H9 (cell line): ENCODE data around the gene COA5. TPM values are rescaled to one million over a fixed set of nuclear protein-coding genes. Genes with fewer than 3 reads are reported as not detected.

Source experiments
- DNase-seq: peaks from one replicate; pipeline ENCODE4 v3.0.0-alpha.2; 2017
- H2AFZ ChIP-seq: one replicate; pipeline ENCODE4 v1.6.1; 2013; ENCODE audit warnings: mild to moderate bottlenecking, low read length, control low read depth, moderate library complexity
- H2AK5ac ChIP-seq: 2 replicates; pipeline ENCODE4 v1.6.1; 2013; ENCODE audit warnings: low read length, control low read depth, mixed read lengths; ENCODE audit not compliant: insufficient read length
- H2BK120ac ChIP-seq: one replicate; pipeline ENCODE4 v1.6.1; 2013; ENCODE audit warnings: low read depth, mild to moderate bottlenecking, low read length, control low read depth, inconsistent platforms; ENCODE audit not compliant: poor library complexity, severe bottlenecking
- H2BK12ac ChIP-seq: 2 replicates; pipeline ENCODE4 v1.6.1; 2013; ENCODE audit warnings: low read length, control low read depth, mixed read lengths, low read depth; ENCODE audit not compliant: insufficient read length
- H2BK15ac ChIP-seq: 2 replicates; pipeline ENCODE4 v1.6.1; 2013; ENCODE audit warnings: low read depth, low read length, control low read depth
- H2BK20ac ChIP-seq: one replicate; pipeline ENCODE4 v1.6.1; 2013; ENCODE audit warnings: low read depth, mild to moderate bottlenecking, low read length, control low read depth, inconsistent platforms; ENCODE audit not compliant: poor library complexity, severe bottlenecking
- H2BK5ac ChIP-seq: 2 replicates; pipeline ENCODE4 v1.6.1; 2013; ENCODE audit warnings: low read length, control low read depth, mixed read lengths; ENCODE audit not compliant: insufficient read length
- H3K14ac ChIP-seq: 2 replicates; pipeline ENCODE4 v1.6.1; 2013; ENCODE audit warnings: low read length, control low read depth; ENCODE audit not compliant: insufficient read depth
- H3K18ac ChIP-seq: 2 replicates; pipeline ENCODE4 v1.6.1; 2013; ENCODE audit warnings: low read depth, mild to moderate bottlenecking, mixed read lengths, low read length, control low read depth; ENCODE audit not compliant: insufficient read length
- H3K23ac ChIP-seq: 2 replicates; pipeline ENCODE4 v1.6.1; 2013; ENCODE audit warnings: low read length, control low read depth, mixed read lengths, low read depth; ENCODE audit not compliant: insufficient read length
- H3K23me2 ChIP-seq: 2 replicates; pipeline ENCODE4 v1.6.1; 2013; ENCODE audit warnings: low read depth, mild to moderate bottlenecking, mixed read lengths, low read length, control low read depth; ENCODE audit not compliant: insufficient read length, poor library complexity, severe bottlenecking
- H3K27ac ChIP-seq: 2 replicates; pipeline ENCODE4 v1.5.1; 2013; ENCODE audit warnings: low read length, control low read depth, mixed read lengths, low read depth; ENCODE audit not compliant: insufficient read length
- H3K27me3 ChIP-seq: 2 replicates; pipeline ENCODE4 v1.6.1; 2013; ENCODE audit warnings: low read length, control low read depth, inconsistent platforms; ENCODE audit not compliant: insufficient read depth
- H3K4ac ChIP-seq: 2 replicates; pipeline ENCODE4 v1.6.1; 2013; ENCODE audit warnings: low read depth, mild to moderate bottlenecking, control low read depth, inconsistent platforms, low read length, moderate library complexity
- H3K4me1 ChIP-seq: 2 replicates; pipeline ENCODE4 v1.6.1; 2013; ENCODE audit warnings: low read length, control low read depth, inconsistent platforms; ENCODE audit not compliant: insufficient read depth
- H3K4me2 ChIP-seq: 2 replicates; pipeline ENCODE4 v1.6.1; 2013; ENCODE audit warnings: low read length, control low read depth, mixed read lengths; ENCODE audit not compliant: insufficient read length, insufficient read depth
- H3K56ac ChIP-seq: 2 replicates; pipeline ENCODE4 v1.6.1; 2013; ENCODE audit warnings: low read depth, mild to moderate bottlenecking, mixed read lengths, low read length, control low read depth; ENCODE audit not compliant: insufficient read length
- H3K79me1 ChIP-seq: 2 replicates; pipeline ENCODE4 v1.6.1; 2013; ENCODE audit warnings: low read depth, mild to moderate bottlenecking, moderate library complexity, low read length, control low read depth, inconsistent platforms; ENCODE audit not compliant: insufficient read depth, poor library complexity, severe bottlenecking
- H3K79me2 ChIP-seq: 2 replicates; pipeline ENCODE4 v1.6.1; 2013; ENCODE audit warnings: low read length, control low read depth, inconsistent platforms; ENCODE audit not compliant: insufficient read depth
- H3K9ac ChIP-seq: 2 replicates; pipeline ENCODE4 v1.6.1; 2013; ENCODE audit warnings: low read length, control low read depth, mixed read lengths; ENCODE audit not compliant: insufficient read length; ENCODE audit errors: extremely low read depth
- H3K9me3 ChIP-seq: one replicate; pipeline ENCODE4 v1.6.1; 2013; ENCODE audit warnings: low read depth, low read length, inconsistent platforms; ENCODE audit not compliant: control insufficient read depth
- H3T11ph ChIP-seq: one replicate; pipeline ENCODE4 v1.6.1; 2013; ENCODE audit warnings: mild to moderate bottlenecking, low read length, control low read depth, inconsistent platforms
- H4K20me1 ChIP-seq: one replicate; pipeline ENCODE4 v1.6.1; 2013; ENCODE audit not compliant: control insufficient read depth, insufficient read length, insufficient read depth
- H4K5ac ChIP-seq: 2 replicates; pipeline ENCODE4 v1.6.1; 2013; ENCODE audit warnings: low read depth, mild to moderate bottlenecking, mixed read lengths, low read length, control low read depth; ENCODE audit not compliant: insufficient read length
- H4K8ac ChIP-seq: replicated peaks from 2 replicates; pipeline ENCODE4 v1.6.1; 2013; ENCODE audit warnings: low read length, control low read depth, mixed read lengths, low read depth; ENCODE audit not compliant: insufficient read length
- H4K91ac ChIP-seq: 2 replicates; pipeline ENCODE4 v1.6.1; 2013; ENCODE audit warnings: low read depth, mild to moderate bottlenecking, moderate library complexity, mixed read lengths, low read length, control low read depth; ENCODE audit not compliant: insufficient read length
- H3K27ac Mint-ChIP-seq, 3 experiments: 2 replicates in 2 of 3; 3 replicates in 1 of 3; pipeline ENCODE4 v1.8.0; 2020 to 2021; ENCODE audit warnings: mixed read lengths in 3 of 3, mild to moderate bottlenecking in 1 of 3, moderate library complexity in 1 of 3
- H3K27me3 Mint-ChIP-seq: 2 replicates; pipeline ENCODE4 v1.8.0; 2021; ENCODE audit warnings: low read depth, mild to moderate bottlenecking, moderate library complexity, mixed read lengths
- H3K36me3 Mint-ChIP-seq, 3 experiments: 2 replicates in 2 of 3; 3 replicates in 1 of 3; pipeline ENCODE4 v1.8.0; 2020 to 2021; ENCODE audit warnings: low read depth in 3 of 3, mixed read lengths in 3 of 3; ENCODE audit not compliant: insufficient read depth in 1 of 3
- H3K4me1 Mint-ChIP-seq, 2 experiments: 2 replicates each; pipeline ENCODE4 v1.8.0; 2020; ENCODE audit warnings: mixed read lengths in 2 of 2
- H3K4me3 Mint-ChIP-seq, 2 experiments: 2 replicates in 1 of 2; 3 replicates in 1 of 2; pipeline ENCODE4 v1.8.0; 2020 to 2021; ENCODE audit warnings: mild to moderate bottlenecking in 2 of 2, mixed read lengths in 2 of 2, moderate library complexity in 1 of 2
- H3K9me3 Mint-ChIP-seq, 2 experiments: 2 replicates in 1 of 2; 3 replicates in 1 of 2; pipeline ENCODE4 v1.8.0; 2020; ENCODE audit warnings: mild to moderate bottlenecking in 2 of 2, mixed read lengths in 2 of 2, moderate library complexity in 1 of 2
- WGBS: extraction: QIAGEN DNeasy Blood & Tissue Kit; methylation state at CpG from one replicate; pipeline ENCODE4 v1.1.7; 2013; ENCODE audit warnings: missing lambda C conversion rate, low lambda C conversion rate, mixed read lengths; ENCODE audit not compliant: insufficient read length; ENCODE audit errors: extremely low coverage; 5-methylcytosine and 5-hydroxymethylcytosine counted together
- total RNA-seq: library from RNA; stranded (reverse); gene quantifications from 2 replicates; pipeline ENCODE4 v1.2.1, GENCODE V29; 2021
- TF ChIP-seq, protein P1 (sequence below): fragments of 200-600 bp; sonication (generic); conservative IDR thresholded peaks from 3 replicates; pipeline ENCODE4 v1.8.0; 2021; ENCODE audit warnings: antibody characterized with exemption, mild to moderate bottlenecking

COA5 gene
- total RNA-seq, 1 experiment from 2014 or later, result 23.6 TPM

DNA sequence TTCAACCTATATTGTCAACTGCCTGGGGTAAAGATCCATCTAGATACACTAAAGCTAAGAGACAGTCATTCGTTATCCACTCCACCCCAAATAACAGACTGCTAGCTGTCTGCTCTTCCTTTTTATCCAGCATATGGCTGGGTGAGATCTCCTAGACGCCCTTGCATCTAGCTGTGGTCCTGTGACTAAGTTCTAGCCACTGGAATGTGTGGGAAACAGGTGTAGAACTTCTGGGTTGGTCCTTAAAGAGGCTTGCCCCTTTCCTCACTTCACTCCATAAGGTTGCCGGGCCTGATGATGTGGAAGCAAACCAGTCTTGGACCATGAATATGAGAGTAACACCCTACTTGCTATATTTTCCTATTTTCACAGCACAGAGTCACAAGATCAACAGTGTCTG, 3.2 kb downstream of the COA5 start:
- Histone ChIP-seq H4K5ac (no peak overlapping the region), H2BK12ac (no peak overlapping the region), H3K18ac (no peak overlapping the region), H3K56ac (no peak overlapping the region), H3K27ac (no peak overlapping the region), H4K20me1 (peaks cover 4% of the 10 kb centered on the region), H3K23me2 (peaks cover 14% of the 10 kb centered on the region), H2BK120ac (no peak overlapping the region), H2AK5ac (no peak overlapping the region), H3K23ac (no peak overlapping the region), H3K14ac (no peak overlapping the region), H3K79me1 (peaks cover 7% of the 10 kb centered on the region), H2BK20ac (no peak overlapping the region), H4K91ac (no peak overlapping the region), H2BK5ac (no peak overlapping the region), H3K9me3 (no peaks in the 10 kb centered on the region), H3K27me3 (no peaks in the 10 kb centered on the region), H3K4ac (no peak overlapping the region), H3K79me2 (peaks cover 15% of the 10 kb centered on the region; the same call in 1 of the 2 replicates), H4K8ac (no peak overlapping the region), H3K4me1 (no peaks in the 10 kb centered on the region; the same call in 1 of the 2 replicates), H2AFZ (no peak overlapping the region), H3T11ph (no peak overlapping the region), H3K9ac (no peak overlapping the region), H2BK15ac (no peak overlapping the region), H3K4me2 (no peak overlapping the region)
- WGBS, result no CpG with 5 or more reads among the region's 3 CpGs
- no peaks in the 10 kb centered on the region for H3K27me3 Mint-ChIP-seq
- no peak for DNase-seq
- H3K36me3 Mint-ChIP-seq, result peaks cover 2 to 33% (median 30%) of the 10 kb centered on the region in 3 experiments; a peak in 5 of 7 replicates
- H3K27ac Mint-ChIP-seq, result no peak overlapping the region
- H3K4me3 Mint-ChIP-seq, result no peak overlapping the region
- peaks cover 18 to 20% of the 10 kb centered on the region in 2 experiments for H3K4me1 Mint-ChIP-seq
- H3K9me3 Mint-ChIP-seq, result no peaks in the 10 kb centered on the region
- TF ChIP-seq, protein P1, sequence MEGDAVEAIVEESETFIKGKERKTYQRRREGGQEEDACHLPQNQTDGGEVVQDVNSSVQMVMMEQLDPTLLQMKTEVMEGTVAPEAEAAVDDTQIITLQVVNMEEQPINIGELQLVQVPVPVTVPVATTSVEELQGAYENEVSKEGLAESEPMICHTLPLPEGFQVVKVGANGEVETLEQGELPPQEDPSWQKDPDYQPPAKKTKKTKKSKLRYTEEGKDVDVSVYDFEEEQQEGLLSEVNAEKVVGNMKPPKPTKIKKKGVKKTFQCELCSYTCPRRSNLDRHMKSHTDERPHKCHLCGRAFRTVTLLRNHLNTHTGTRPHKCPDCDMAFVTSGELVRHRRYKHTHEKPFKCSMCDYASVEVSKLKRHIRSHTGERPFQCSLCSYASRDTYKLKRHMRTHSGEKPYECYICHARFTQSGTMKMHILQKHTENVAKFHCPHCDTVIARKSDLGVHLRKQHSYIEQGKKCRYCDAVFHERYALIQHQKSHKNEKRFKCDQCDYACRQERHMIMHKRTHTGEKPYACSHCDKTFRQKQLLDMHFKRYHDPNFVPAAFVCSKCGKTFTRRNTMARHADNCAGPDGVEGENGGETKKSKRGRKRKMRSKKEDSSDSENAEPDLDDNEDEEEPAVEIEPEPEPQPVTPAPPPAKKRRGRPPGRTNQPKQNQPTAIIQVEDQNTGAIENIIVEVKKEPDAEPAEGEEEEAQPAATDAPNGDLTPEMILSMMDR, result no peak
